ENCODE data around the gene PPP4R4.

DNA sequence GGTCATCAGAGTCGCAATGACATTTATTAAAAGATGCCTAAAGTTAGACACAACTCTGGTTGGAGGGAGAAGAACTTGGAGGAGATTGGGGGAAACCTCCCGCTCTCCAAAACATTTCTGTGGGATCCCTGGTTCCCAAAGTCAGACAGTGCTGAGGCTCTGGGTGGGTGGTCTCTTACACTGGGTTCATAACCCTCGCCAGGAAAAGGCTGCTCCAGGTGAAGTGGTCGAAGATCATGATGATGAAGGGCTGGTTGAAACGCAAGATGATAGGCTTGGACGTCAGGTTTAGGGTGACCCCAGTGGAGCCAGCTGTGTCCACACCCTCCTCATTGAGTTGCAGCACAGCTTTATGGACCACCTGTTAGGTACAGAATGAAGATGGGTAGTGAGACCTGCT, 130.1 kb downstream of the PPP4R4 start:
- no peak for TF ChIP-seq GATA2 (IDR thresholded peaks at IDR 0.05; ENCODE audit: low read depth, low read length)
- TF ChIP-seq GATA3 (IDR thresholded peaks at IDR 0.05; ENCODE audit: low read depth, low read length): no peak

Measured in SH-SY5Y (cell line).